PC-3 (cell line): ENCODE results near the gene HIVEP3.

Experiments
- CTCF ChIP-seq: fragments of 300-600 bp; sonication (generic); conservative IDR thresholded peaks from 2 replicates; pipeline ENCODE4 v1.5.1; 2017; ENCODE audit warnings: antibody characterized with exemption, low read depth, mild to moderate bottlenecking, low read length
- EZH2 ChIP-seq: fragments of 300-600 bp; sonication (generic); IDR thresholded peaks from one replicate; pipeline ENCODE4 v1.6.1; 2017; ENCODE audit warnings: antibody characterized with exemption, mild to moderate bottlenecking, low read length; ENCODE audit not compliant: unreplicated experiment
- EZH2phosphoT487 ChIP-seq: fragments of 300-600 bp; sonication (generic); IDR thresholded peaks from 2 replicates; pipeline ENCODE4 v1.6.1; 2018; ENCODE audit warnings: mild to moderate bottlenecking, antibody characterized with exemption, low read length, borderline replicate concordance

- TF ChIP-seq CTCF: no peak
- no peak for TF ChIP-seq EZH2phosphoT487
- TF ChIP-seq EZH2: no peak
Observed at GRCh38 chr1:41657679-41658295, 260.9 kb downstream of the HIVEP3 start.
